HL-60 (cell line): ENCODE data around the gene MLST8.

Experiments used
- DNase-seq, 2 experiments: peaks; one replicate each; pipeline ENCODE4 v3.0.0-alpha.2; 2010 to 2020; ENCODE audit warnings: low read depth in 1 of 2, low spot score in 1 of 2
- H3K27ac ChIP-seq: fragments of 250-450 bp; sonication (Bioruptor Pico); replicated peaks from 2 replicates; pipeline ENCODE4 v1.5.1; 2020; ENCODE audit warnings: mild to moderate bottlenecking, moderate library complexity
- H3K27me3 ChIP-seq: fragments of 250-450 bp; sonication (Bioruptor Pico); 2 replicates; pipeline ENCODE4 v1.5.1; 2021; ENCODE audit warnings: mild to moderate bottlenecking, moderate library complexity; ENCODE audit not compliant: insufficient read depth, poor library complexity, severe bottlenecking
- H3K4me3 ChIP-seq: replicated peaks from 2 replicates; pipeline ENCODE4 v1.5.1; 2011; ENCODE audit warnings: mild to moderate bottlenecking, control low read depth, low read length; ENCODE audit not compliant: insufficient read depth
- CTCF ChIP-seq: IDR thresholded peaks from one replicate; pipeline ENCODE4 v1.5.1; 2011; ENCODE audit warnings: low read length, control low read depth, inconsistent platforms; ENCODE audit not compliant: insufficient read depth
- GABPA ChIP-seq: IDR thresholded peaks from 2 replicates; pipeline ENCODE4 v1.6.1; 2012; ENCODE audit warnings: low read depth
- POLR2AphosphoS5 ChIP-seq: IDR thresholded peaks from 2 replicates; pipeline ENCODE4 v1.6.1; 2012; ENCODE audit warnings: low read depth
- REST ChIP-seq: IDR thresholded peaks from 2 replicates; pipeline ENCODE4 v1.6.1; 2012; ENCODE audit warnings: low read depth; ENCODE audit not compliant: insufficient replicate concordance
- SPI1 ChIP-seq: IDR thresholded peaks from 2 replicates; pipeline ENCODE4 v1.6.1; 2012; ENCODE audit warnings: low read depth, mild to moderate bottlenecking, borderline replicate concordance

Gene MLST8

GRCh38 chr16:2163211-2163881 is 41.9 kb upstream of the MLST8 start:
- no peak overlapping the region for H3K27ac ChIP-seq
- no peak for DNase-seq
- H3K27me3 ChIP-seq, result no peaks in the 10 kb centered on the region
- TF ChIP-seq GABPA, result no peak
- no peak for TF ChIP-seq POLR2AphosphoS5
- no peak for TF ChIP-seq SPI1
- TF ChIP-seq CTCF, result no peak
- no peak for TF ChIP-seq REST
- H3K4me3 ChIP-seq, result no peak overlapping the region

GRCh38 chr16:2165861-2166260 is 39.4 kb upstream of the MLST8 start:
- no peak for TF ChIP-seq CTCF
- no peak for TF ChIP-seq SPI1
- TF ChIP-seq GABPA, result no peak
- TF ChIP-seq REST, result no peak
- TF ChIP-seq POLR2AphosphoS5, result no peak
- no peak overlapping the region for H3K4me3 ChIP-seq
- DNase-seq, result no peak
- no peaks in the 10 kb centered on the region for H3K27me3 ChIP-seq
- H3K27ac ChIP-seq, result no peak overlapping the region

- DNase-seq, result no peak
- Histone ChIP-seq H3K27ac (no peak overlapping the region), H3K27me3 (no peaks in the 10 kb centered on the region), H3K4me3 (no peak overlapping the region)
- TF ChIP-seq REST (no peak), CTCF (no peak), GABPA (no peak), SPI1 (no peak), POLR2AphosphoS5 (no peak)
Measured at GRCh38 chr16:2166263-2167067, 38.8 kb upstream of the MLST8 start.
